ENCODE results near the gene TEKT5.

Gene TEKT5

DNA sequence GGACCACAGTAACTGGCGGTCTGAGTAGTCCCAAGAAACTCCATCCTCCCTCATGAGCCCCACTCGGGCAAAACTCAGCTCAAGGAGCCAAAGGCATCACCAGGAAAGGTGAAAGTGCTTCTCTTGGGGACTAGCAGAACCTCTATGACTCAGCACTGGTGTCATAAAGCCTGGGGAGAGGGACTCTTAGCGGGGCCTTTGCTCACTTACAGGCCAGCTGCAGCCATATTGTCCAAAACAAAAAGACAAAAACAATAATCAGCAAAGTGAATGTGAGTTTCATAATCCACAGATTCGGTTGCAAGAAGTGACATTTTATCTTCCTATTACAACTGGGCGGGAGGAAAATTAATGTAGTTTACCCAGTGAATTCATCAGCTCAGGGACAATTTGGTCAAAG lies at the start of gene TEKT5:
TSS of gene TEKT5 (minus strand) at position 101 of the 400 bp plus-strand sequence. CDS start at position 44, 57 bp downstream.
- TF ChIP-seq GATA2 (IDR thresholded peaks at IDR 0.05; ENCODE audit: low read depth, low read length) = no peak

DNA sequence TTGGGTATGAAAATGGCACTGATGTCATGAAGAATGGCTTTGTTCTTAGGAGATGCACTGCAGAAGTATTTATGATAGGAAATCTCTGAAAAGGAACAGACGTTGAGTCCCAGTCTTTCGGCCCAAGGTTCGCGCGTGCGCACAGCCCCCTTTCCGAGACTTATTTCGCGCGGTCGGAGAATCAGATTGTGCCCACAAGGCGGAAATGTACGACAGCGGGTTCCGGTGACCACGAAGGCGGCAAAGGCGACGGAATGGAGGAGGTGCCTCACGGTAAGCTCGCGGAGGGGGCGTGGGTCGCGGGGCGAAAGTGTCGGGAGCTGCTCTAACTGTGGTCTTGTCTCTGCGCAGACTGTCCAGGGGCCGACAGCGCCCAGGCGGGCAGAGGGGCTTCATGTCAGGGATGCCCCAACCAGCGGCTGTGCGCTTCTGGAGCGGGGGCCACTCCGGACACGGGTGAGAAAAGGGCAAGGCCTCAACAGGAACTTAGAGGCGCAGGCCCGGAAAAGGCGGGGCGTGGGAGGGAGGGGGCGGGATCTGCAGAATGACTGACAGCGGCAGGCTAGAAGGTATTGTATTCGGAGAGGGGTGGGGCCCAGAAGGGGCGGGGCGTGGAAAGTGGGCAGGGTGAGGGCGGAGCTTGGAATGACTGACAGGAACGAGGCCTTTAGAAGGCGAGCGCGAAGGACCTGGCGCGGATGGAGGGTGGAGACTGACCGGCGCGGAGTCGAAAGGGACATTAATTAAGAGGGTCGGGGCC lies 49.1 kb upstream of the TEKT5 start, which contains the start of gene NUBP1:
TSS of gene NUBP1 (plus strand) at position 233 of the 760 bp plus-strand sequence. CDS start at position 255, 22 bp downstream.
- TF ChIP-seq GATA3 (IDR thresholded peaks at IDR 0.05; ENCODE audit: low read depth, low read length) (no peak), GATA2 (IDR thresholded peaks at IDR 0.05; ENCODE audit: low read depth, low read length) (no peak)

DNA sequence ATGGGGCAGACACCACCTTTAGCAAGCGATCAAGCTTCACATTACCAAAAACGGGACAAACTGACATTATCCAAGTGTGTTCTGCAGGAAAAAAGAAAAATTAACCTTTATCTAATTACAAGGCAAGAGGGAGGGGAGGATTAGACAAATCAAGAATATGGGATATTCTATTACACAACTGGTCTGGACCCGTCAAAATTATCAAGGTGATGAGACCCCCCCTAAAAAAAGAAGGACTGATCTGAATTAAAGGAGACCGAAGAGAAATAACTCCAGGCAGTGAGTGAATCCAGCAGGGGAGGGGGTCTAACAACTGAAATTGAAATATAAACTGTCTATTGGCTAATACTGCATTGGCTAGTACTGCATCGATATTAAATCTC lies 48.5 kb upstream of the TEKT5 start:
- TF ChIP-seq GATA3 (IDR thresholded peaks at IDR 0.05; ENCODE audit: low read depth, low read length) (no peak), GATA2 (IDR thresholded peaks at IDR 0.05; ENCODE audit: low read depth, low read length) (no peak)

DNA sequence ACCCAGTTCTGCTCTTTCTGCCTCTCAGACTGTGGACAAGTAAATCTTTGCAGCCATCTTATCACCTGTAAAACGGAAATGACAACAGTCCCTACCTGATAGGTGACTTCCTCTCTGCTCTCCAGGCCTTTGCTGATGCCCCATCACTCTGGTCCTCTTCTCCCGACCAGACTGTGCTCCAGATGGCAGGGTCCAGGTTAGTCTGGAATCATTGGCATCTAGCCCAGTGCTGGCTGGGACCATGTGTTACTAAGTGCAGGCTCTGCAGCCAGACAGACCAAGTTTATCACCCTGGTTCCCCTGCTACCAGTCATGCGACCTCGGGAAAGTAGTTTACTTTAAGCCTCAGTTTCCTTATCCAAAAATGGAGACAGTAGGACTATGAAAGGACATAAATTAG lies 47.1 kb upstream of the TEKT5 start:
- no peak for TF ChIP-seq GATA2 (IDR thresholded peaks at IDR 0.05; ENCODE audit: low read depth, low read length)

DNA sequence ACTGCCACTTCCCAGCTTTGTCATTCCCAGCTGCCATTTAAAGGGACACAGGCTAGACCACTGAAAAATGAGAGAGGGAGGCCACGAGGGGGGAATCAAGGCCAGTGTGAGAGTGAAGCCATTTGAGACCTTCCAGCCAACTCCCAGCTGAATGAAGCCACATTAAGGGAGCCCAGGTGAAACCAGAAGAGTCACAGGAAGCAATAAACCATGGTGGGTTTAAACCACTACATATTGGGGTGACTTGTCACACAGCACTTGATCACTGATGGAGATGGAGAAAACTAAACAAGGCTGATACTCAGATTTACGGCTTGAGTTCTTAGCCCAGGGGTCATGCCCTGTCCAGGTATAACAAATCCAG lies 46.1 kb upstream of the TEKT5 start:
- TF ChIP-seq GATA2 (IDR thresholded peaks at IDR 0.05; ENCODE audit: low read depth, low read length) = no peak
- no peak for TF ChIP-seq GATA3 (IDR thresholded peaks at IDR 0.05; ENCODE audit: low read depth, low read length)

DNA sequence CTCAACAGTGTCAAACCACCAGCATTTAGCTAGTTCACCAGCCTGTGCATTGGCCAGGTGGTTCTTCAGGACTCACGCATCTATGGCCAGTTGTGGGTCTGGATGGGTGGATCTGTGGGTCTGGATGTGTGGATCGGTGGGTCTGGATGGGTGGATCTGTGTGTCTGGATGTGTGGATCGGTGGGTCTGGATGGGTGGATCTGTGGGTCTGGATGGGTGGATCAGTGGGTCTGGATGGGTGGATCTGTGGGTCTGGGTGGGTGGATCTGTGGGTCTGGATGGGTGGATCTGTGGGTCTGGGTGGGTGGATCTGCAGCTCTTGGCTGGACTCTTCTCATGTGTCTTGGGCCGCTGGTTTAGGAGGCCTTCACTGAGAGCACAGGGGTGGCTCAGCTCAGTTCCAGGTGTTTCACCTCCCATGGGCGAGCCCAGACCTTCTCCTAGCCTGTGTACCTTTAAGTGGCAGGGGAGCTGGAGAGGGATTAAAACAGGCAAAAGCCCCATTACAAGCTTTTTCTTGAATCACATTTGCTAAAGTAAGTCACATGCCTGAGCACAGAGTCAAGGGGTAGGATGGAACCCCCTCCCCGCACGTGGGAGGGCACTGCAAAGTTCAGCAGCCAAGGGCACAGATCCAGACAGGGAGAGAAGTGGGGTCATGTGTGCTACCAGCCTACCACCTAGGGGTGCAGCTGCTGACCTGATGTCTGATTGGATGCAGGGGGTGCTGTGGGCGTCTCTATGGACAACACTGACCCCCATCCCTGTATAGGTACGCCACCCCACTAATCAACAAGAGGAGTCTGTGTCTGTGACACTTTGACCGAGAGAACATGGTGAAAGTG lies 45.5 kb upstream of the TEKT5 start:
- no peak for TF ChIP-seq GATA3 (IDR thresholded peaks at IDR 0.05; ENCODE audit: low read depth, low read length)
- no peak for TF ChIP-seq GATA2 (IDR thresholded peaks at IDR 0.05; ENCODE audit: low read depth, low read length)

DNA sequence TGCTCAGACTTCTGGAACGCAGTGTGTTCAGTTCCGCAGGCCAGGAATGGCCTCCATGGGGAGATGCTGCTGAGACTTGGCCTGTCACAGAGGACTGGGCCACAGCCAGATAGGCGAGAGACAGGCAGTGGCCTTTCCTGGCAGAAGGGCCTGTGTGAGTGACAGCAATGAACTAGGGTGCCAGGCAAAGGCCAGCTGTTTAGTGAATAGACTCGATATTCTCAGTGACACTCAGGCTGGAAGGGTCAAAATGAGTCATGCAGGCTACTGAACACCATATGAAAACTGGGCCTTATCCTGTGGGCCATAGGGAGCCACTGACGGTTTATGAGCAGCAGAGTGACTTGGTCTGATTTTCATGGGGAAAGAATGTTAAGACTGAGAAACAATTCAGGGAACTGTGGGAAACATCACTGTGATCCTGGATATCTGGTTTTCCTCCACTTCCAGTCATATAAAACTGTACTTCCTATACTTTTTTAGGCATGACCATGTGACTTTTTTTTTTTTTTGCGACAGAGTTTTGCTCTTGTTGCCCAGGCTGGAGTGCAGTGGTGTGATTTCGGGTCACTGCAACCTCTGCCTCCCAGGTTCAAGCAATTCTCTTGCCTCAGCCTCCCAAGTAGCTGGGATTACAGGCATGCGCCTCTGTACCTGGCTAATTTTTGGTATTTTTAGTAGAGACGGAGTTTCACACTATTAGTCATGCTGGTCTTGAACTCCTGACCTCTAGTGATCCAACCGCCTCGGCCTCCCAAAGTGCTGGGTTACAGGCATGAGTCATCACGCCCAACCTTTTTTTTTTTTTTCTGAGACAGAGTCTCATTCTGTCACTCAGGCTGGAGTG lies 43.7 kb upstream of the TEKT5 start:
- TF ChIP-seq GATA2 (IDR thresholded peaks at IDR 0.05; ENCODE audit: low read depth, low read length) = no peak
- no peak for TF ChIP-seq GATA3 (IDR thresholded peaks at IDR 0.05; ENCODE audit: low read depth, low read length)

DNA sequence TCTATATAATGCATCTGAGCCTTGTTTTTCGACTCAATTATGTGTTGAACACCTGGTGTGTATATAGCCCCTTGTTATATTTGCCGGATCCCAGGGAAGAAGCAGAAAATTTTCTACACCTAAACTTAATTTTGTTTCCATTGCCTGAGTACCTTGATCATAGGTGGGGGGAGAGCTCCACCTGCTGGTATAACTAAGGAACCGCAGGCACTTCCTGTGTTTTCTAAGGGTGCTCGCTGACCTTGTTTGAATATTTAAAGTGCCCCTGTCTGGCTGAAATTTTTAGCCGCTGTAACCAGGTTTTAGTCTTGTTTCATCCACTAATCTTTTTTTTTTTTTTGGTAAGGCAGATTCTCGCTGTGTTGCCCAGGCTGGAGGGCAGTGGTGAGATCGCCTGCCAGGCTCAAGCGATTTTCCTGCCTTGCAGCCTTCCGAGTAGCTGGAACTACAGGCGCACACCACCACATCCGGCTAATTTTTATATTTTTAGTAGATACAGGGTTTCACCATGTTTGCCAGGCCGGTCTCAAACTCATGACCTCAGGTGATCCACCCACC lies 42.4 kb upstream of the TEKT5 start:
- no peak for TF ChIP-seq GATA3 (IDR thresholded peaks at IDR 0.05; ENCODE audit: low read depth, low read length)
- TF ChIP-seq GATA2 (IDR thresholded peaks at IDR 0.05; ENCODE audit: low read depth, low read length) = no peak

DNA sequence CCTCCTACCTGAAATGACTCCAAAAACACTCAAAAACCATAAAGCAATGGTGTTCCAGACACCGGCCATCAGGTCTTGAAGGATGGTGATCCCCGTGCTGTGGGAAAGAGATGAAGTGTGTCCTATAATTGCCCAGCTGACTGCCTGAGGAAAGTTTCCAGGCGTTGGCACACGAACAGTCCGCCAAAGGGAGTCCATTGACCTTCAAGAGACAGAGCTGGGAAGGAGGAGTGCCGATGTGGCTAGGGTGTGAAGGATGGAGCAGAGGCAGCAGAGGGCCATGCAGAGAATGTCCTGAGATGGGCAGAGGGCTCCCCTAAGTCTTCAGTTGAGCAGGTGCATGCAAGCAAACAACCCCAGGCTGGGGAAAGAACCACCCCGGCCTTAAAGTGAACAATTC lies 37.1 kb upstream of the TEKT5 start:
- no peak for TF ChIP-seq GATA3 (IDR thresholded peaks at IDR 0.05; ENCODE audit: low read depth, low read length)
- no peak for TF ChIP-seq GATA2 (IDR thresholded peaks at IDR 0.05; ENCODE audit: low read depth, low read length)

DNA sequence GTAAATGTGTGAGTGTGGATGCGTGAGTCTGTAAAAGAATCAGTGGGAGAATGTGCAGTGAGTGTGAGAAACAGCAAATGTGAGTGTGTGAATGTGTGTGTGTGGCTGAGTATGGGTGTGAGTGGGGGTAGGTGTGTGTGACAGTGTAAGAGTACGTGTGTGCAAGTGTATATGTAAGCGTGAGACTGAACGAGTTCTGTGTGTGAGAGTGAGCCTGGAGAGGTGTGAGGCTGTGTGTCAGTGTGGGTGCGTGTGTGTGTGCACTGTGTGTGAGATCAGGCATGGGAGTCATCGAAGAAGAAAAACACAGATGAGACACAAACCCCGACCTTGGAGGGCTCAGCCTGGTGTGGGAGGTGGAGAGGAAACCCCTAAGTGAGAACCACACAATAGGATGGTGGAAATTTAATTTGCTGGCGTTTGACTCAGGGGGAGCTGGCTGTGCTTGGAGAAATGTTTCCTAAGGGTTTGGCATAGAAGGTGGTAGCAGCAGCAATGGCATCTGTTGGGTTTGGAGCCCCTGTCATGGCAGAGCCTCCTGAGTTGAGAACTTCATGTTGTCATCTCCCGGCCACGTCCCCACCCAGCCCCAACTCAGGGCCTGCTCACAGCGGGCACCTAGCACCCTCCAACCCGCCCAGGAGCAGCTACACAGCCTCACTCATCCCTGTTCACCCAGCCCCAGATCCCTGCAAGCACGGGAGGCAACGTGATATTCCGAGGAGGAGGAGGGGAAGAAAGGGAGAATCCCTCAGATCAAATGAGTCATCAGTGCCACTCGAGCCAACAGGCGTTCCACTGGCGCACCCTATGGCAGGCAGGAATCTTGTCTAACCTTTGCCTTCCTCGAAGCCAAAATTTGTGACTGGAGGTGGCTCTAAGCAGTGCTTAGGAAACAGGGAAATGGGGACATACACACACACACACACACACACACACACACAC lies 34.6 kb upstream of the TEKT5 start:
- TF ChIP-seq GATA3 (IDR thresholded peaks at IDR 0.05; ENCODE audit: low read depth, low read length) = no peak
- TF ChIP-seq GATA2 (IDR thresholded peaks at IDR 0.05; ENCODE audit: low read depth, low read length) = no peak

DNA sequence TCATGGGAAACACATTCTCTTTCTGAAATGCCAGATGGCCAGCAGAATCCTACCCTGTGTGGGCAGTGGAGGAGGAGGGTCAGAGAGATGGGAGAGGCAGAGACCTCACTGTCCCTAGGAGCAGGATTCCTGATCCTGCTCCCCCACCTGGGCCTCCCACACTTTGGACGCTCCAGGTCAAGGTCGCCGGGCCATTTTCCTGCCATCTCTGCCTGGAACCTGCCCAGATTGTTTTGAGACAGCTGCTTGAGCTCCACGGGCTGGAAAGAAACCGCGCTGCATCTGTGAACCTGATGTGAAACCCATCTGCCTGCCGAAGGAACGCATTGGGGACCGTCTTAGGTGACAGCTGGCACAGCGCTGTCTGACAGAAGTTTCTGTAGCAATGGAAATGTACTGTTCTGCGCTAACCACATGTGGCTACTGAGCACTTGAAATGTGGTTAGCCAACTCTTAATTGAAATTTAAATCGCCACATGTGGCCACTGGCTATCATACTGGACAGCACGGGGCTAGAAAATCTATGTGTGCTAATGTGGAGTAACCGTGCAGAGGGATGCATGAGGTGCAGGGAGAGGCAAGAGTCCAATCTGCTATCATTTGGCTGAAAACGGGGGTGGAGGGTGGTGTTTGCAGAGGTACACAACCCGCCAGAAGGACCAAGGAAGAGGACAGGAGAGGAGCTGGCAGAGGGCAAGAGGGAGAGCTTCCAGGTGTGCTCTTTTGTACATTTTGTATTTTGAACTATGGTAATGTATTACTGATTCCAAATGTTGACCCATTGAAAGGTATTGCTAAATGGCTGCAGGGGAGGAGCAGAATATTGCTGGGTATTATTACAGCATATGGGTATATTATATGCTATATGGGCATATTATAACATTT lies 33.5 kb upstream of the TEKT5 start:
- TF ChIP-seq GATA3 (IDR thresholded peaks at IDR 0.05; ENCODE audit: low read depth, low read length) = no peak
- no peak for TF ChIP-seq GATA2 (IDR thresholded peaks at IDR 0.05; ENCODE audit: low read depth, low read length)

DNA sequence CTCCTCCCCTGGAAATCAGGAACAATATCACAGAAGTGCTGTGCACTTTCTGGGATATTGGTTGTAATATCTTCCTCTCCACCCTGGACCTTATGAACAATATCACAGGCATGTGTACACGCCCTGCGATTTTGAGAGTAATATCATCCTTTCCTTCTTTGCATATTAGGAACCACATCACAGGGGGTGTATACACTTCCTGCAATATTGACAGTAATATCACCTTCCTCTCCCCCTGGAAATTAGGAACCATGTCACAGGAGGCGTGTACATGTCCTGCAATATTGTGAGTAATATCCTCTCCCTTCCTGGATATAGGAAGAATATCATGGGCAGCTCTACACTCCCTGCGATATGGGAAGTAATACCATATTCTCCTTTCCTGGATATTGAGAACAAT lies 14.2 kb upstream of the TEKT5 start:
- no peak for TF ChIP-seq GATA2 (IDR thresholded peaks at IDR 0.05; ENCODE audit: low read depth, low read length)

Measured in SH-SY5Y (cell line).